Endometrium (tissue), 2 donors: ENCODE results near the gene ADGRD1.
"Not testable (repeated sequence)": the region's sequence is repeated elsewhere in the genome, so short reads cannot be mapped to it uniquely, and the experiment has no call there.

Source experiments
- FAIRE-seq: peaks from 2 replicates; lab custom pipeline; 2012; peaks lifted over from hg19 to GRCh38; lab: Jason Lieb, UNC
- donor health status: control.
- donor health status: control.

ADGRD1 gene

GRCh38 chr12:130987151-130987931, 33.6 kb downstream of the ADGRD1 start:
- FAIRE-seq = no peak

- no peak for FAIRE-seq
Observed at GRCh38 chr12:130988261-130988660, 34.6 kb downstream of the ADGRD1 start.

- FAIRE-seq = no peak
Observed at GRCh38 chr12:130988751-130989150, 35.0 kb downstream of the ADGRD1 start.

DNA sequence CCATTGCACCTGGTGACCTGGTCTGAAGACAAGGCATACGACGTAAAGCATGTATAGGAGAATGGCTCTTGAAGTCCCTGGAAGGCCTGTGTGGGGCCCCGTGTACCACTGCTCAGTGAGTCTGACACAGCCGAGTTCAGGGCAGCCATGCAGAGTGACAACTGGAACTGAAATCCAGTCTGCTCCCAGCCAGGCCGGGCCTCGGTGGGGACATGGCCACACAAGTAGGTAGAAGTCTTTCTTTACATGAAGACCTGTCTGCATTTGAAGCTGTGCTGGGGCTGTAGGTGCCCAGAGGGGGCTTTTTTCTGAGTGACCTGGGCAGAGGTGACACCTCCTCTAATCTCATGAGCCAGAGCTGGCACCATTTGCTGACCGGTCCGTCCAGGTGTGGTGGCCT, 35.7 kb downstream of the ADGRD1 start:
- no peak for FAIRE-seq

GRCh38 chr12:130990034-130990433, 36.3 kb downstream of the ADGRD1 start:
- no peak for FAIRE-seq

GRCh38 chr12:130992448-130992847, 38.7 kb downstream of the ADGRD1 start:
- FAIRE-seq = no peak

DNA sequence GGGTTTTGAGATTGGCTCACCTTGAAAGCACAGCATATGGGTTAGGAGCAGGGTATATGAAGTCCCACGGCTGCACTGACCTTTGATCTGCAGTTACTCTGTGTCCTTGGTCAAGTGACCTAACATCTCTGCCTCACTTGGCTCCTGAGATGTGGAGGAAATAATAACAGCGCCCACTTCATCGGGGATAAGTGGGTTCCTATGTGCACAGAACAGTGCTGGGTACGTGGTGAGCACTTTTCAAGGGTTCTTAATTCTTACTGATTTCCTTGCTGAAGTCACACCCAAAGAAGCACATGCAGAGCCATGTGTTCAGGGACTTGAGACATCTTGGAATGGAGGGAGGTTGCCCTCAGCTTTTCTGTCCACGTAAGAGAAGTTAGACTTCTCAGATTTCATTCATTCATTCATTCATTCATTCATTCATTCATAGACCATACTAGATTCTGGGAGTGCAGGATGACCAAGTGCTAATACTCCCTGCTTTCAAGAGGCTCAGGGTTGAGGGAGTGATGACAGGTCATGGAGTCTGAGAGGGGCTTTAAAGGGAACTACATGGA, 39.4 kb downstream of the ADGRD1 start:
- FAIRE-seq = no peak

DNA sequence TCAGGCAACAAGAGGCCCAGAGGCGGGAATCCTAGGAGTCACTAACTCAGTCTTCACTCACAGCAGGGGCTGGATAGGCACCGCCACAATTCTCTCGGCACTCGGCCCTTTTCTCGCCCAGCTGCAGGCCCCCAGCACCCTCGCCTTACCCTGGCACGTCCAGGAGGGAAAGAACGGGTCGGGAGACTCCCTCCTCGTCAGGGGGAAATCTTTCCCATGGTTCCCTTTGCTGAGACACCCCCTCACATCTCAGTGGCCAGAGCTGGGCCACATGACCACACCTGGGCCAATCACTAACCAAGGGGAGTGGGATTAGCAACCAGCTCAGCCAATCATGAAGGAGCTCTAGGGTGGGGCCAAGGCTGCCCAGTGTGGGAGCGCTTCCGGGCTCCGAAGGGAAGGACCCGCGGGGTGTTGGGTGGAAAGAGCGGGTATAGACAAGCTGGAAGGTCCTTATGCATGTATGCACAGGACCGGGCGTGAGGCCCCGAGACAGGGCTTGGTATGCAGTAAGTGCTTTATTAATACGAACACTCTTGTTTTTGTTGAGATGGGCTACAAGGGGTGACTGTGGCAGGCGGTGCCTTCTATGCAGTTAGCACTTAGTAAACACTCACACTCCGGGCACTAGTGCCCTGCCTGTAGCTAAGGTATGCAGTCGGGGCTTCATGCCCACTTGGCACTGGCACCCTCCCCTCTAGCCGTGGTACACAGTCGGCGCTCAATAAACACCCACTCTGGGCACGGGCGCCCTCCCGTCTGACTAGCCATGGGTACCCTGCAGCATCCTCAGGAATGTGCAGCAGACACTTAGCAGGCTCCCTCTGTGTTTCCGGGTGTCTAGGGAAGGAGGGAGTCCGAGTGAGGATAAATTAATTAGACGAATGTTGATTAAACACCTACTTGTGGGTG, 40.3 kb downstream of the ADGRD1 start:
- FAIRE-seq = no peak

DNA sequence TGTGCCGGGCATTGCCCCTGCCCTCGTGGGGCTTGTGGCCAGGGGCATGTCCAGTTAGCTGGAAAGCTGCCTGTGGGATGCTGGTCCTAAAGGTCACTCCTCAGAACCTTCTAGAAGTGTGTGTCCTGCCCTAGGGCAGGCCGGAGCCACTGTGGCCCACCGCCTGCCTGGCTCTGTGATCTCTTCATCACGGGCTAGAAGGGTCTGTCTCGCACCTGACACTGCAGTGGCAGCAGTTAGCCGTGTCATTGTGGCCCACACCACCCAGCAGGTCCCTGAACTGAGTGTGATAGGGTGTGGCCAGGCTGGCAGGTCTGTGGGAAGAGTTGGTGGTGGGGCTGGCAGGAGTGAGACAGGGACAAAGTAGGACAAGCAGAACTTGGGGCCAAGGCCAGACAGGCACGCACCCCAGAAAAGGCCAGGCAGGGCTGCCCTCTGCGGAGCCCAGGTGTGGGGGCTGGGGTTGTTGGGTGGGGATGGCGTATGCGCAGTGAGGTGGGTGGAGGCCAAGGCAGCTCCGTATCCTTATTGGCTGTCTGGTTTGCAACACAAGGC, 41.2 kb downstream of the ADGRD1 start:
- no peak for FAIRE-seq

DNA sequence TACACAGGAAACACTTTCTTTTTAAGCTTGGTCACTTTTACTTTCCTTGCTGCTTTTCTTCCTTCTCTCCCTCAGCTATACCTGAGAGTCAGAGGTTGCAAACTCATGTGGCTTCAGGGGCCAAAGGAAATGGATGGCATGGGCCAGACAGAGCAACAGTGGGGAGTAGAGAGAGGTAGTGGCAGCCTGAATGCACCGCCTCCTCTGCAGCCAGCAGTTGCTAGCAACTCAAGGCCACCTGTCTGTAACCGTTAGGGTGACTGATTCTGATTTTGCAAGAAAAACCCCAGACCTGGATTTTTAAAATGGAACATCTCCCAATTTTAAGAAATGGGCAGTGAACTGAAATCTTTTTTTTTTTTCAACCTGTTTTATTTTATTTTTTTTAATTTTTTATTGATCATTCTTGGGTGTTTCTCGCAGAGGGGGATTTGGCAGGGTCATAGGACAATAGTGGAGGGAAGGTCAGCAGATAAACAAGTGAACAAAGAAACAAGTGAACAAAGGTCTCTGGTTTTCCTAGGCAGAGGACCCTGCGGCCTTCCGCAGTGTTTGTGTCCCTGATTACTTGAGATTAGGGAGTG, 41.8 kb downstream of the ADGRD1 start:
- FAIRE-seq = not testable (repeated sequence)

DNA sequence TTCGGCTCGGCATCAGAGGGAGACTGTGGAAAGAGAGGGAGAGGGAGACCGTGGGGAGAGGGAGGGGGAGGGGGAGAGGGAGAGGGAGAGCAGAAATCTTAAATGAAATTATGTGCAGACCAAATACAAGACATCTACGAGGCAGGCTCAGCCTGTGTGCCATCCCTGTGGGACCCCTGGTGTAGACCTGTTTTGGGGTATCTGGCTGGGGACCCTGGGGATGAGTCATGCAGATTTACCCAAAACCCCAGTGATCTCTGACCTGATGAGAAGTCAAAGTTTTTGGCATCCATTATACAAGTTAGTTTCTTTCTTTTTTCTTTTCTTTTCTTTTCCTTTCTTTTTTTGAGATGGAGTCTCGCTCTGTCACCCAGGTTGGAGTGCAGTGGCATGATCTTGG, 44.4 kb downstream of the ADGRD1 start:
- no peak for FAIRE-seq

DNA sequence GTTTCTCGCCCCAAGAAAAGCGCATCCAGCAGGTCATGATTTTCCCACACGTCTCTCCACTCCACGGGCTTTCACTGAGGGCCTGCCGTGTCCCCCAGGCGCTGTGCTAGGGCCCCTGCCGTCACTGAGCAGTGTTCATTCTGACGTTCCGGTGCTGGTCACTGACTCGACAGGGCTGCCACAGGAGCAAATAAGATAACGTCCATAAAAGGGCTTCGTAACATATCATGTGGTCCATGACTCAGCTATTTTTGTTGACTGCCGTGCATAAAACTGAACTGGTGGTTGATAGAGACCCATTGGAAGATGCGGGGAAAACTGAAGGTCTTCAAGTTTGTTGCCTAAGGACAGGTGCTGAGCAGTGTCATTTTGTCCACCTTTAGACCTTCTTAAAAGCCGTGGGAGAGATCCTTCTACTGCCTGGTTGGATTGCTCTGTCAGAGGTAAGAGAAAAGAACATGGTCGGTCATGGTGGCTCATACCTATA, 46.3 kb downstream of the ADGRD1 start:
- no peak for FAIRE-seq

DNA sequence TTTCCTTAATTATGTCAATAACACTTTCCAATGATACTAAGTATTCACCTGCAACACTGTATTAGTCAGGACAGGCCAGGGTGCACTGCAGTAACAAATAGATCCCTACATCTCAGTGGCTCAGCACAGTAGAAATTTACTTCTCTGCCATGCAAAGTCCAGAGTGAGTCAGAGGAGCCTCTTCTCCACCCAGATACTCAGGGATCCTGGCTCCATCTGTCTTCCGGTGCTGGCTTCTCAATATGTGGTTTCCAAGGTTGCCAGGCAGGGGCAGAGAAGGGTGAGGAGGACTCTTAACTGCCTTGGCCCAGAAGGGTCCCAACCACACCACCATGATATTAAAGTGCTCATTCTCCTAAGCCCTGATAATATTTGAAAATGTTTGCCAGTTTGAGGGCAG, 47.8 kb downstream of the ADGRD1 start:
- no peak for FAIRE-seq

DNA sequence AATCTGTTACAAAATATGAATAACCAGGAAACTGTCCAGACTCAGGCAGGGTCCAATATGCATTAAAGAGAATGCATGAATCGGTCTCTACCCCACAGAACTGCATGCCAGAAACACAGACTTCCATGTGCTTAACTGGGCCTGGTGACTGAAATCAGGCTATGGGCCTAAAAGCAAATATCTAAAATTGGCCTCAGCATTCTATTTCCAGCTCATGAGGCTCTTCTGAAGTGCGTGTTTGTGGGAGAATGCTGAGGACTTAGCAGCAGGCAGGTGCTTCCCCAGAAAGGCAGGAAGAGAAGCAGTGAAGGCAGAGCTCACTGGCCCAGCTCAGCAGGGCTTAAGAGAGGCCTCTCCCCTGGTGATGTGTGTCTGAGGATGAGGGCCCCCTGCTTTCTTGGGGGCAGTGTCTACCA, 48.5 kb downstream of the ADGRD1 start:
- FAIRE-seq = no peak

- FAIRE-seq = no peak
Observed at GRCh38 chr12:131003036-131003715, 49.5 kb downstream of the ADGRD1 start.

GRCh38 chr12:131003716-131004045, 50.0 kb downstream of the ADGRD1 start:
- no peak for FAIRE-seq

- FAIRE-seq = no peak
Observed at GRCh38 chr12:131004166-131004565, 50.5 kb downstream of the ADGRD1 start.

- FAIRE-seq = no peak
Observed at GRCh38 chr12:131005161-131006035, 51.7 kb downstream of the ADGRD1 start.

GRCh38 chr12:131006036-131006735, 52.5 kb downstream of the ADGRD1 start:
- FAIRE-seq = no peak
